Activated T-cell treated with anti-CD3 and anti-CD28 coated beads, Interleukin-2, amount 50 U/mL, for 1 hour (primary cell): Measurements from ENCODE around the gene CACNA1D.

Source experiments
- DNase-seq: peaks from one replicate; pipeline ENCODE4 v3.0.0-alpha.2; 2020

CACNA1D gene

GRCh38 chr3:53694666-53695323 is 200.4 kb downstream of the CACNA1D start:
- DNase-seq: no peak

- DNase-seq: no peak
Measured at GRCh38 chr3:53695324-53695690, 200.9 kb downstream of the CACNA1D start.

GRCh38 chr3:53696401-53697172 is 202.2 kb downstream of the CACNA1D start:
- no peak for DNase-seq

- DNase-seq: no peak
Measured at GRCh38 chr3:53700441-53700840, 206.0 kb downstream of the CACNA1D start.

GRCh38 chr3:53702776-53703530 is 208.5 kb downstream of the CACNA1D start:
- no peak for DNase-seq

GRCh38 chr3:53703630-53704362 is 209.4 kb downstream of the CACNA1D start:
- DNase-seq: no peak

- DNase-seq: no peak
Measured at GRCh38 chr3:53704363-53704725, 209.9 kb downstream of the CACNA1D start.

GRCh38 chr3:53705024-53705745 is 210.8 kb downstream of the CACNA1D start:
- DNase-seq: no peak

- no peak for DNase-seq
Measured at GRCh38 chr3:53705774-53706173, 211.4 kb downstream of the CACNA1D start.

GRCh38 chr3:53707222-53707621 is 212.8 kb downstream of the CACNA1D start:
- no peak for DNase-seq

- DNase-seq: no peak
Measured at GRCh38 chr3:53708001-53708621, 213.7 kb downstream of the CACNA1D start.

- no peak for DNase-seq
Measured at GRCh38 chr3:53709256-53709655, 214.8 kb downstream of the CACNA1D start.

GRCh38 chr3:53709860-53710674 is 215.7 kb downstream of the CACNA1D start:
- peak; percentile 47 for DNase-seq

- no peak for DNase-seq
Measured at GRCh38 chr3:53711387-53711786, 217.0 kb downstream of the CACNA1D start.

- DNase-seq: no peak
Measured at GRCh38 chr3:53712817-53713388, 218.5 kb downstream of the CACNA1D start.

GRCh38 chr3:53713626-53714025 is 219.2 kb downstream of the CACNA1D start:
- DNase-seq: no peak

GRCh38 chr3:53715815-53716483 is 221.5 kb downstream of the CACNA1D start:
- no peak for DNase-seq

- no peak for DNase-seq
Measured at GRCh38 chr3:53716998-53717397, 222.6 kb downstream of the CACNA1D start.

GRCh38 chr3:53718462-53718861 is 224.1 kb downstream of the CACNA1D start:
- DNase-seq: no peak

- DNase-seq: no peak
Measured at GRCh38 chr3:53719796-53720195, 225.4 kb downstream of the CACNA1D start.
